SH-SY5Y (cell line): ENCODE measurements around the gene SLCO1C1.

ENCODE experiments used
- GATA2 ChIP-seq: IDR thresholded peaks from 2 replicates; pipeline ENCODE4 v1.6.1; 2011; ENCODE audit warnings: mild to moderate bottlenecking, low read depth, low read length
- GATA3 ChIP-seq: IDR thresholded peaks from 2 replicates; pipeline ENCODE4 v1.6.1; 2011; ENCODE audit warnings: low read depth, mild to moderate bottlenecking, low read length, moderate library complexity

- TF ChIP-seq GATA3 (no peak), GATA2 (no peak)
These were observed 48.8 kb upstream of the SLCO1C1 start for GRCh38 chr12:20646239-20646827.
